WTC11 (cell line): Measurements from ENCODE around the gene ELP4. TPM values are rescaled to one million over a fixed set of nuclear protein-coding genes. Genes with fewer than 3 reads are reported as not detected.

Experiments used
- ATAC-seq: fragments of 200-7000 bp; cut with Tn5 transposase; 2 replicates; pipeline ENCODE4 v1.10.0; 2021; ENCODE audit warnings: mild to moderate bottlenecking, moderate library complexity
- CTCF ChIA-PET: fragments of 300-600 bp; sonication (Branson Sonifier 250); formaldehyde crosslinking; loops from one replicate; lab custom pipeline; 2021; ENCODE audit warnings: antibody characterized with exemption; lab: Charles Lee
- POLR2A ChIA-PET: fragments of 350-600 bp; sonication (Branson Sonifier 250); formaldehyde crosslinking; loops from one replicate; lab custom pipeline; 2021; ENCODE audit warnings: antibody characterized with exemption; lab: Charles Lee
- DNase-seq: peaks from one replicate; pipeline ENCODE4 v3.0.0; 2021; ENCODE audit warnings: low spot score
- H3K27ac Mint-ChIP-seq: 2 replicates; pipeline ENCODE4 v1.8.0; 2021; ENCODE audit warnings: mixed read lengths
- H3K27me3 Mint-ChIP-seq: 2 replicates; pipeline ENCODE4 v1.8.0; 2021; ENCODE audit warnings: low read depth, mild to moderate bottlenecking, moderate library complexity, mixed read lengths
- H3K36me3 Mint-ChIP-seq: 2 replicates; pipeline ENCODE4 v1.8.0; 2021; ENCODE audit warnings: mixed read lengths
- H3K4me1 Mint-ChIP-seq: 2 replicates; pipeline ENCODE4 v1.8.0; 2022; ENCODE audit warnings: mixed read lengths
- H3K4me3 Mint-ChIP-seq: 2 replicates; pipeline ENCODE4 v1.8.0; 2021; ENCODE audit warnings: mild to moderate bottlenecking, moderate library complexity, mixed read lengths
- H3K9me3 Mint-ChIP-seq: 2 replicates; pipeline ENCODE4 v1.8.0; 2021; ENCODE audit warnings: mixed read lengths
- ERG ChIP-seq: fragments of 250-450 bp; sonication (Bioruptor Pico); IDR thresholded peaks from 2 replicates; pipeline ENCODE4 v1.8.0; 2021; ENCODE audit warnings: mild to moderate bottlenecking
- FOXP1 ChIP-seq: sonication (generic); formaldehyde crosslinking; IDR thresholded peaks from 2 replicates; pipeline ENCODE4 v1.8.0; 2022; ENCODE audit warnings: missing genetic modification reagents, mild to moderate bottlenecking, moderate library complexity, borderline replicate concordance
- FOXP4 ChIP-seq: sonication (generic); formaldehyde crosslinking; IDR thresholded peaks from 2 replicates; pipeline ENCODE4 v1.8.0; 2022; ENCODE audit warnings: mild to moderate bottlenecking, missing genetic modification reagents
- GRHL2 ChIP-seq: fragments of 250-450 bp; sonication (Bioruptor Pico); IDR thresholded peaks from 2 replicates; pipeline ENCODE4 v1.8.0; 2022; ENCODE audit warnings: mild to moderate bottlenecking, moderate library complexity; ENCODE audit not compliant: insufficient replicate concordance, severe bottlenecking
- HMGA2 ChIP-seq: fragments of 250-450 bp; sonication (Bioruptor Pico); IDR thresholded peaks from 2 replicates; pipeline ENCODE4 v1.4.0; 2021; ENCODE audit warnings: mild to moderate bottlenecking, moderate library complexity
- KAT7 ChIP-seq: sonication (generic); formaldehyde crosslinking; IDR thresholded peaks from 2 replicates; pipeline ENCODE4 v1.8.1; 2023; ENCODE audit warnings: missing genetic modification reagents, mild to moderate bottlenecking, borderline replicate concordance
- MXD4 ChIP-seq: fragments of 250-450 bp; sonication (Bioruptor Pico); IDR thresholded peaks from 2 replicates; pipeline ENCODE4 v1.8.0; 2021; ENCODE audit warnings: mild to moderate bottlenecking, moderate library complexity, borderline replicate concordance
- NFE2L1 ChIP-seq: sonication (generic); formaldehyde crosslinking; IDR thresholded peaks from 2 replicates; pipeline ENCODE4 v1.8.1; 2023; ENCODE audit warnings: missing genetic modification reagents
- NFYB ChIP-seq: sonication (generic); formaldehyde crosslinking; conservative IDR thresholded peaks from 2 replicates; pipeline ENCODE4 v1.8.0; 2022; ENCODE audit warnings: low read depth, missing genetic modification reagents
- NR1H2 ChIP-seq: sonication (generic); formaldehyde crosslinking; IDR thresholded peaks from 2 replicates; pipeline ENCODE4 v1.9.0; 2021; ENCODE audit warnings: mild to moderate bottlenecking, moderate library complexity, missing genetic modification reagents
- NR2C2 ChIP-seq: sonication (generic); formaldehyde crosslinking; IDR thresholded peaks from 2 replicates; pipeline ENCODE4 v1.8.0; 2022; ENCODE audit warnings: mild to moderate bottlenecking, missing genetic modification reagents
- PREB ChIP-seq: sonication (generic); formaldehyde crosslinking; IDR thresholded peaks from 2 replicates; pipeline ENCODE4 v1.8.1; 2022; ENCODE audit warnings: mild to moderate bottlenecking, missing genetic modification reagents, moderate library complexity, borderline replicate concordance
- RELA ChIP-seq: sonication (generic); formaldehyde crosslinking; IDR thresholded peaks from 2 replicates; pipeline ENCODE4 v1.8.1; 2022; ENCODE audit warnings: missing genetic modification reagents, mild to moderate bottlenecking, borderline replicate concordance
- SMAD3 ChIP-seq: sonication (generic); formaldehyde crosslinking; IDR thresholded peaks from 2 replicates; pipeline ENCODE4 v1.8.0; 2022; ENCODE audit warnings: missing genetic modification reagents, mild to moderate bottlenecking, borderline replicate concordance
- STAT6 ChIP-seq: sonication (generic); formaldehyde crosslinking; conservative IDR thresholded peaks from 2 replicates; pipeline ENCODE4 v1.8.1; 2023; ENCODE audit warnings: mild to moderate bottlenecking, low read depth, missing genetic modification reagents, moderate library complexity
- ZBTB21 ChIP-seq: sonication (generic); formaldehyde crosslinking; IDR thresholded peaks from 2 replicates; pipeline ENCODE4 v1.8.1; 2023; ENCODE audit warnings: mild to moderate bottlenecking, missing genetic modification reagents, borderline replicate concordance
- ZBTB43 ChIP-seq: sonication (generic); formaldehyde crosslinking; IDR thresholded peaks from 2 replicates; pipeline ENCODE4 v1.8.1; 2023; ENCODE audit warnings: mild to moderate bottlenecking, missing genetic modification reagents
- ZMAT4 ChIP-seq: fragments of 250-450 bp; sonication (Bioruptor Pico); IDR thresholded peaks from 2 replicates; pipeline ENCODE4 v1.9.0; 2021; ENCODE audit warnings: mild to moderate bottlenecking
- ZNF232 ChIP-seq: sonication (generic); formaldehyde crosslinking; IDR thresholded peaks from 2 replicates; pipeline ENCODE4 v1.8.0; 2022; ENCODE audit warnings: mild to moderate bottlenecking, missing genetic modification reagents
- ZNF263 ChIP-seq: sonication (generic); formaldehyde crosslinking; IDR thresholded peaks from 2 replicates; pipeline ENCODE4 v1.8.1; 2022; ENCODE audit warnings: low read depth, mild to moderate bottlenecking, moderate library complexity, missing genetic modification reagents
- ZNF317 ChIP-seq: sonication (generic); formaldehyde crosslinking; IDR thresholded peaks from 2 replicates; pipeline ENCODE4 v1.8.1; 2023; ENCODE audit warnings: low read depth, mild to moderate bottlenecking, moderate library complexity, missing genetic modification reagents, borderline replicate concordance
- total RNA-seq: library from RNA; stranded (reverse); gene quantifications from 3 replicates; pipeline ENCODE4 v1.2.3, GENCODE V29; 2021

Gene ELP4
- total RNA-seq, 1 experiment from 2014 or later = 14.6 TPM

GRCh38 chr11:31714840-31715239 is 205.3 kb downstream of the ELP4 start:
- CTCF ChIA-PET = interaction anchor here (0.9 kb wide), 1 partner anchor 84 kb away, joined by 3 read pairs; no protein-coding TSS in a partner anchor
- POLR2A ChIA-PET = no interaction called here

GRCh38 chr11:31720225-31720624 is 210.7 kb downstream of the ELP4 start:
- Mint-ChIP-seq H3K36me3 (no peaks in the 10 kb centered on the region), H3K27me3 (no peaks in the 10 kb centered on the region), H3K4me1 (peaks cover 27% of the 10 kb centered on the region), H3K9me3 (no peaks in the 10 kb centered on the region), H3K27ac (no peak overlapping the region), H3K4me3 (no peak overlapping the region)
- ATAC-seq = peak; percentile 22; the same call in 1 of the 2 replicates
- POLR2A ChIA-PET = no interaction called here
- TF ChIP-seq ERG (CRISPR knock-in tag) (no peak), HMGA2 (no peak), NR2C2 (CRISPR knock-in tag) (no peak), ZNF317 (CRISPR knock-in tag) (no peak), ZNF232 (CRISPR knock-in tag) (no peak), FOXP1 (CRISPR knock-in tag) (no peak), NFYB (CRISPR knock-in tag) (no peak), NFE2L1 (CRISPR knock-in tag) (no peak), GRHL2 (no peak), PREB (CRISPR knock-in tag) (no peak), NR1H2 (CRISPR knock-in tag) (no peak), SMAD3 (CRISPR knock-in tag) (no peak), ZNF263 (CRISPR knock-in tag) (no peak)
- no peak for DNase-seq
- CTCF ChIA-PET = no interaction called here

More at GRCh38 chr11:31714840-31715239, 205.3 kb downstream of the ELP4 start:
- H3K9me3 Mint-ChIP-seq = peaks cover 12% of the 10 kb centered on the region
- DNase-seq (no peak), ATAC-seq (no peak)
- peaks cover 15% of the 10 kb centered on the region for H3K4me1 Mint-ChIP-seq
- H3K4me3 Mint-ChIP-seq = no peak overlapping the region
- no peaks in the 10 kb centered on the region; the same call in 1 of the 2 replicates for H3K27me3 Mint-ChIP-seq
- TF ChIP-seq ZBTB43 (CRISPR knock-in tag) (no peak), STAT6 (CRISPR knock-in tag) (no peak)
- no peak overlapping the region for H3K27ac Mint-ChIP-seq
- peaks cover 6% of the 10 kb centered on the region for H3K36me3 Mint-ChIP-seq

GRCh38 chr11:31720671-31721365 is 211.3 kb downstream of the ELP4 start:
- Mint-ChIP-seq H3K4me3 (no peak overlapping the region), H3K4me1 (peaks cover 27% of the 10 kb centered on the region), H3K9me3 (no peaks in the 10 kb centered on the region), H3K27ac (no peak overlapping the region), H3K27me3 (no peaks in the 10 kb centered on the region), H3K36me3 (no peaks in the 10 kb centered on the region)
- CTCF ChIA-PET = no interaction called here
- no peak for DNase-seq
- ATAC-seq = no peak
- POLR2A ChIA-PET = no interaction called here
- TF ChIP-seq ZBTB21 (CRISPR knock-in tag) (no peak), ZMAT4 (CRISPR knock-in tag) (no peak), FOXP4 (CRISPR knock-in tag) (no peak), MXD4 (CRISPR knock-in tag) (no peak), RELA (no peak), KAT7 (CRISPR knock-in tag) (no peak), NR1H2 (CRISPR knock-in tag) (no peak), ZBTB43 (CRISPR knock-in tag) (no peak)
